Kidney (tissue), 14 donors: ENCODE results near the gene CFAP52. TPM values are rescaled to one million over a fixed set of nuclear protein-coding genes. Genes with fewer than 3 reads are reported as not detected.

Experiments used
- DNase-seq, 5 donors: peaks; one replicate each; pipeline ENCODE4 v3.0.0-alpha.2; 2013 to 2020
- FAIRE-seq: peaks from 2 replicates; lab custom pipeline; 2012; peaks lifted over from hg19 to GRCh38; lab: Jason Lieb, UNC
- H3K27ac ChIP-seq, 2 donors: one replicate each; pipeline ENCODE4 v1.7.0; 2013; ENCODE audit warnings: low read depth in 2 of 2, low read length in 2 of 2, inconsistent platforms in 1 of 2
- H3K27me3 ChIP-seq: one replicate; pipeline ENCODE4 v1.7.1; 2013; ENCODE audit warnings: low read length, inconsistent platforms; ENCODE audit not compliant: control insufficient read depth, insufficient read depth
- H3K36me3 ChIP-seq, 3 donors: one replicate each; pipeline versions ENCODE4 v1.7.0 to v1.7.1; 2013; ENCODE audit warnings: low read length in 3 of 3, control low read depth in 1 of 3, inconsistent platforms in 1 of 3; ENCODE audit not compliant: insufficient read depth in 3 of 3, control insufficient read depth in 2 of 3
- H3K4me1 ChIP-seq, 3 donors: one replicate each; pipeline versions ENCODE4 v1.7.0 to v1.7.1; 2013; ENCODE audit warnings: low read length in 3 of 3, inconsistent platforms in 1 of 3, low read depth in 1 of 3; ENCODE audit not compliant: control insufficient read depth in 2 of 3, insufficient read depth in 2 of 3
- H3K4me3 ChIP-seq, 3 donors: one replicate each; pipeline versions ENCODE4 v1.7.0 to v1.8.1; 2013; ENCODE audit warnings: low read length in 3 of 3, control low read depth in 1 of 3, inconsistent platforms in 1 of 3
- H3K9ac ChIP-seq, 3 donors: one replicate each; pipeline versions ENCODE4 v1.7.0 to v1.7.1; 2013; ENCODE audit warnings: low read length in 3 of 3, control low read depth in 1 of 3, inconsistent platforms in 1 of 3
- H3K9me3 ChIP-seq, 3 donors: one replicate each; pipeline versions ENCODE4 v1.7.0 to v1.7.1; 2013; ENCODE audit warnings: low read length in 3 of 3, control low read depth in 1 of 3, inconsistent platforms in 1 of 3; ENCODE audit not compliant: control insufficient read depth in 2 of 3, insufficient read depth in 1 of 3
- CTCF ChIP-seq: IDR thresholded peaks from 3 replicates; pipeline ENCODE4 v1.5.1; 2012; ENCODE audit warnings: mild to moderate bottlenecking, moderate library complexity, borderline replicate concordance; ENCODE audit not compliant: insufficient read depth; ENCODE audit errors: extremely low read depth
- intact Hi-C: fragments of 100-400 bp; cut with DNase I; formaldehyde crosslinking; loops from one replicate; pipeline ENCODE4 v1.11.1; 2022
- polyA plus RNA-seq: library from polyadenylated mRNA; stranded (reverse); fragments of 350-450 nt; fragmentation: Illumina TruSeq; extraction: RNeasy Lipid Tissue Mini Kit (QIAGEN cat#74804); gene quantifications from one replicate; pipeline ENCODE4 v1.2.3, GENCODE V29; 2014; ENCODE audit warnings: low read depth, low replicate concordance; ENCODE audit not compliant: insufficient read depth
- total RNA-seq: library from RNA; stranded (reverse); fragmentation: NEBNext Ultra II Directional; extraction: Animal tissue kit (Norgen Biotek cat#: 25700); gene quantifications from one replicate; pipeline ENCODE4 v1.2.1, GENCODE V29; 2021
- donor health status: control.
- donor health status: control.
- donor health status: control.
- donor health status: control.
- donor health status: control.
- donor health status: DM: yes; HTN: yes; CAD: no.
- donor health status: Normal renal cell carcinoma (clear cell type).

CFAP52 gene
- total and polyA plus RNA-seq, 2 donors from 2014 or later = 1.7 TPM; not detected in 1

- Histone ChIP-seq H3K9ac (no peak overlapping the region), H3K4me1 (peaks cover 0 to 2% (median 0%) of the 10 kb centered on the region in 3 donors), H3K27ac (no peak overlapping the region), H3K9me3 (no peaks in the 10 kb centered on the region), H3K36me3 (peaks cover 0 to 3% (median 0%) of the 10 kb centered on the region in 3 donors), H3K4me3 (no peak overlapping the region), H3K27me3 (no peaks in the 10 kb centered on the region)
- DNase-seq (no peak), FAIRE-seq (no peak)
- intact Hi-C loops = no loop called here
- TF ChIP-seq CTCF = no peak
Measured at GRCh38 chr17:9536061-9536460, 40.4 kb upstream of the CFAP52 start.

- H3K4me1 ChIP-seq = peaks cover 0 to 2% (median 0%) of the 10 kb centered on the region in 3 donors
- intact Hi-C loops = no loop called here
- DNase-seq (peak in 1 of 5 donors; percentile 10), FAIRE-seq (no peak)
- TF ChIP-seq CTCF = no peak
- no peak overlapping the region for H3K9ac ChIP-seq
- H3K27me3 ChIP-seq = no peaks in the 10 kb centered on the region
- H3K9me3 ChIP-seq = no peaks in the 10 kb centered on the region
- H3K27ac ChIP-seq = no peak overlapping the region
- H3K36me3 ChIP-seq = peaks cover 0 to 3% (median 0%) of the 10 kb centered on the region in 3 donors
- no peak overlapping the region for H3K4me3 ChIP-seq
Measured at GRCh38 chr17:9537177-9537776, 39.2 kb upstream of the CFAP52 start.

GRCh38 chr17:9538626-9539025 lies 37.8 kb upstream of the CFAP52 start:
- Histone ChIP-seq H3K36me3 (peaks cover 0 to 3% (median 0%) of the 10 kb centered on the region in 3 donors), H3K4me1 (peaks cover 0 to 2% (median 0%) of the 10 kb centered on the region in 3 donors), H3K27me3 (no peaks in the 10 kb centered on the region), H3K9me3 (no peaks in the 10 kb centered on the region), H3K27ac (no peak overlapping the region), H3K9ac (no peak overlapping the region), H3K4me3 (no peak overlapping the region)
- no peak for DNase-seq
- TF ChIP-seq CTCF = no peak
- intact Hi-C loops = no loop called here
- FAIRE-seq = no peak

GRCh38 chr17:9541718-9542117 lies 34.7 kb upstream of the CFAP52 start:
- Histone ChIP-seq H3K36me3 (peaks cover 0 to 3% (median 0%) of the 10 kb centered on the region in 3 donors), H3K9me3 (no peaks in the 10 kb centered on the region)
- intact Hi-C loops = no loop called here

More at GRCh38 chr17:9541718-9542117, 34.7 kb upstream of the CFAP52 start:
- DNase-seq (no peak), FAIRE-seq (no peak)
- TF ChIP-seq CTCF = no peak
- H3K27me3 ChIP-seq = no peaks in the 10 kb centered on the region
- no peak overlapping the region for H3K4me3 ChIP-seq
- H3K9ac ChIP-seq = no peak overlapping the region
- H3K4me1 ChIP-seq = peaks cover 0 to 2% (median 0%) of the 10 kb centered on the region in 3 donors
- no peak overlapping the region for H3K27ac ChIP-seq
